Ishikawa (cell line): ENCODE data around the gene F11R.
A peak's percentile ranks its signal among the peaks of the same experiment; 100 is the strongest.

Source experiments
- CEBPB ChIP-seq: IDR thresholded peaks from 2 replicates; pipeline ENCODE4 v1.6.1; 2012
- CREB1 ChIP-seq: IDR thresholded peaks from 2 replicates; pipeline ENCODE4 v1.6.1; 2012; ENCODE audit warnings: low read depth
- EGR1 ChIP-seq: IDR thresholded peaks from 2 replicates; pipeline ENCODE4 v1.6.1; 2012
- EP300 ChIP-seq: IDR thresholded peaks from 2 replicates; pipeline ENCODE4 v1.6.1; 2012; ENCODE audit warnings: borderline replicate concordance
- FOXM1 ChIP-seq: IDR thresholded peaks from 2 replicates; pipeline ENCODE4 v1.6.1; 2012; ENCODE audit warnings: low read depth, borderline replicate concordance
- RAD21 ChIP-seq: IDR thresholded peaks from 2 replicates; pipeline ENCODE4 v1.6.1; 2012; ENCODE audit warnings: low read depth
- REST ChIP-seq: IDR thresholded peaks from 2 replicates; pipeline ENCODE4 v1.6.1; 2012; ENCODE audit warnings: low read depth, mild to moderate bottlenecking
- TAF1 ChIP-seq: IDR thresholded peaks from 2 replicates; pipeline ENCODE4 v1.6.1; 2012; ENCODE audit warnings: low read depth, mild to moderate bottlenecking
- TEAD4 ChIP-seq: IDR thresholded peaks from 2 replicates; pipeline ENCODE4 v1.6.1; 2012
- YY1 ChIP-seq: IDR thresholded peaks from 2 replicates; pipeline ENCODE4 v1.6.1; 2012; ENCODE audit warnings: low read depth
- ZBTB7A ChIP-seq: IDR thresholded peaks from 2 replicates; pipeline ENCODE4 v1.6.1; 2012; ENCODE audit warnings: low read depth

- TF ChIP-seq YY1, result peak; percentile 6; the same call in 1 of the 2 replicates
- no peak for TF ChIP-seq CREB1
- no peak for TF ChIP-seq EP300
- TF ChIP-seq RAD21, result no peak
- peak; percentile 68 for TF ChIP-seq TAF1
- TF ChIP-seq EGR1, result no peak
- no peak for TF ChIP-seq TEAD4
- TF ChIP-seq CEBPB, result no peak; the same call in 1 of the 2 replicates
- TF ChIP-seq FOXM1, result no peak
- no peak; the same call in 1 of the 2 replicates for TF ChIP-seq ZBTB7A
- no peak for TF ChIP-seq REST
Observed at GRCh38 chr1:161020509-161021164, at the start of gene F11R.
